Measurements from ENCODE around the gene UBL4A.

DNA sequence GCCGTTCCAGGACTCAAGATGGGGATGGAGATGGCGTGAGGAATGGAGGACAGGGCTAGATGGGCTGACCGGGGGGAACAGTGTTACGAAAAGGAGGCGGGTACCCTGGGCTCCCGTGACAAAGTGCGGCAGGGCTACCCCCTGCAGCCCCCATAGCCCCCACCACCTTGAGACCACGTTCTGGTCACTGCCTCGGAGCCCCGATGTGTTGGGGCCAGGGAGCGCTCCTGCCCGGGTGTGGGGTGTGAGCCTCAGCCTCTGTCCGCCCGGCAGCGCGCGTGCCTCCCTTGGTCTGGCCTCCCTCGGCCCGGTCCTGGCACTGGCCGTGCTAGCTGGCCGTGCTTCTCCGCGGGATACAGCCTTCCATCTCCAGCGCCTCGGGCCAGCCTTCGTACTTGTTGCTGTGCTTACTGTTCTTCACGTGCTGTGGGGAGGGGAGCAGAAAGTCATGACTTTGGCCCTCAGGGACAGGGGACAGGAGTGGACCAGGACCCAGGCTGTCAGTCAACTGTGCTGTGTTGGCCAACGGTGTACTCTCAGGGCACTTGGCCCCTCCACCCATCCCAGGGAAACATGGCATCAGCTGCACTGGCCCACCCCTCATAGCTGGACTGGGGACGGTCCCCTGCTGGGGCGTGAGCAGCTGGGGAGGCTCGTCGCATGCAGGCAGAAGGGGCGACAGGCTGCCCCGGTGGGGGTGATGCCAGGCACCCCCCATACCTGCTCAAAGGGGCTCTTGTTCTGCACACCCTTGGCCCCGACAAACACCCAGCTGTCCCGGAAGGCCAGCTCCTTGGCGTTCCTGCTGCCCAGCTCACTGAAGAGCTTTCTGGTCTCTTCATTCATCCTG, 20.3 kb upstream of the UBL4A start:
- no peak for TF ChIP-seq CTCF (conservative IDR thresholded peaks at IDR 0.05 in 1 of 2, IDR thresholded peaks at IDR 0.05 in 1 of 2; ENCODE audit: extremely low read depth in 1 of 2, insufficient read depth in 1 of 2, low read depth in 1 of 2, low read length in 2 of 2)
- no peak for TF ChIP-seq EZH2 (IDR thresholded peaks at IDR 0.05; ENCODE audit: borderline replicate concordance, low read length)

Measured in mammary epithelial cell (primary cell).